ENCODE data around the gene KRT39. TPM values are rescaled to one million over a fixed set of nuclear protein-coding genes. Genes with fewer than 3 reads are reported as not detected.
"Not testable (repeated sequence)": the region's sequence is repeated elsewhere in the genome, so short reads cannot be mapped to it uniquely, and the experiment has no call there.

The KRT39 gene
- total RNA-seq, 1 donor from 2014 or later, result not detected

- ATAC-seq (no peak), DNase-seq (ENCODE audit: low spot score) (no peak)
These were observed 22.2 kb downstream of the KRT39 start for GRCh38 chr17:40944531-40944930.

GRCh38 chr17:40942553-40942952 lies 24.2 kb downstream of the KRT39 start:
- DNase-seq (ENCODE audit: low spot score) (no peak), ATAC-seq (no peak)

GRCh38 chr17:40940266-40940665 lies 26.5 kb downstream of the KRT39 start:
- DNase-seq (ENCODE audit: low spot score), result no peak
- no peak for ATAC-seq

- no peak for DNase-seq (ENCODE audit: low spot score)
- no peak for ATAC-seq
These were observed 27.8 kb downstream of the KRT39 start for GRCh38 chr17:40938981-40939380.

- no peak for DNase-seq (ENCODE audit: low spot score)
- ATAC-seq, result no peak
These were observed 29.3 kb downstream of the KRT39 start, which contains the start of gene KRT23 for GRCh38 chr17:40937384-40937819. TSS of gene KRT23 (minus strand) at chr17:40937646. CDS start at chr17:40936603, 1,043 bp downstream.

- no peak for ATAC-seq
These were observed 29.8 kb downstream of the KRT39 start for GRCh38 chr17:40936976-40937375.

DNA sequence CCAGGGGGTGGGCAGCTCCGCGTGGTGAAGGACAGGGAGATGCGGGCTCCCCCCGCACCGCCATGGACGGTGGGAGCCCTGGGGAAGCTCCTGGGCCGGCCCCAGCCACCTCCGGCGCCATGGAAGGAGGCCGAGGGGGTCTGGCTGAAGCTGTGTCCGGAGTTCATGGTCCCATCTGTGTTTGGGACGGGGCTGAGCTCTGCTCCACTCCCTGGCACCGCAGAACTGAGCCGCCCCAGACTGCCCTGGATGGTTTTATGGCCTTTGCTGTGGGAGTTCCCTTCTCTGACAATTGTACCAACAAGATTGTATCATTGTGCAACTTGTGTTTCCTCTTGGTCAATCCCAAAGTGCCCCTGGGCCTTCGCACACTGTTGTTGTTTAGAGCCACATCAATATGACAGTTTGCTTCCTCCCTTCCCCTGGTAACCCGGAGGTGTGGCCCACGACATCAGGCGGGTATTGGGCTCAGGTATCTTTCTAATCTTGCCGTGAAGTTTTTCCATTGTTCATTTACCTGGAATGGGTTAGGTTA lies 30.2 kb downstream of the KRT39 start:
- ATAC-seq, result no peak

More at GRCh38 chr17:40936976-40937375, 29.8 kb downstream of the KRT39 start:
- DNase-seq (ENCODE audit: low spot score), result no peak

GRCh38 chr17:40935624-40936023 lies 31.1 kb downstream of the KRT39 start:
- DNase-seq (ENCODE audit: low spot score), result no peak
- no peak for ATAC-seq

More for the DNA sequence above, 30.2 kb downstream of the KRT39 start:
- no peak for DNase-seq (ENCODE audit: low spot score)

DNA sequence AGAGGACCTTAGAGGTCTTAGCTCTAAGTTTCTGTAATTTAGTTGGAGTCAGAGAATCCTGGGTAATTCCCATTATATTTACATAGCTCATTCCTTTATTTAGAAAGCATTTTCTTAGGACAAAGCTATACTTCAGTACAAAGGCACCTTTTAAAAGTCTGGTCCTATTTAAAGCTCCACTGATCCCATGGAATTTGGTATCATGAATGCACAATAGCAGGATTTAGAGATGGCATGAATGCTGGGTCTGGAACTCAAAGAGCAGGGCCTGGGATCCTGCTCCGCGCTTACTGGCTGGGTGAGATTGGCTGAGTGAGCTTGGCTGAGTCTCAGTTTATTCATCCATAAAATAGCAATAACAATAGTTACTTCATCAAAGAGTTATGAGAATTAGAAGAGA lies 34.1 kb downstream of the KRT39 start:
- no peak for ATAC-seq
- no peak for DNase-seq (ENCODE audit: low spot score)

- no peak for DNase-seq (ENCODE audit: low spot score)
- ATAC-seq, result no peak
These were observed 35.4 kb downstream of the KRT39 start for GRCh38 chr17:40931311-40931710.

DNA sequence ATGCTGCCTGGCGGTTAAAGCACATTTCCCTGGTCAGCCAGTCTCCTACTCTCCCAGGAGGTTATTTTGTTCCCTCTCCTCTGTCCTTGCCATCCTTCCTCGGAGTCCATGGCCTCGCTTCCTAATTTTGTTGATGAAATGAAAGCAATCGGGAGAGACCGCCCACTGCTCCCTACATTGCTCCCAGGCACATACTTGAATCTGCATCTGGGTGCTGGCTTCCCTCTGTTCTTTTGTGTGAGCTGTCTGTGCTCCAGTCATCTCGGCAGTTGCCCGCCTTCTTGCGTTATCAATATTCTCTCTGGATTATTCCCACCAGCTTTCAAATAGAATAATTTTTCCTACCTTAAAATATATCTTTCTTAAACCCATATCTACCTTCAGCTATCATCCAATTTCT lies 40.4 kb downstream of the KRT39 start:
- ATAC-seq (no peak), DNase-seq (ENCODE audit: low spot score) (no peak)

- ATAC-seq (no peak), DNase-seq (ENCODE audit: low spot score) (no peak)
These were observed 44.5 kb downstream of the KRT39 start for GRCh38 chr17:40922239-40922638.

DNA sequence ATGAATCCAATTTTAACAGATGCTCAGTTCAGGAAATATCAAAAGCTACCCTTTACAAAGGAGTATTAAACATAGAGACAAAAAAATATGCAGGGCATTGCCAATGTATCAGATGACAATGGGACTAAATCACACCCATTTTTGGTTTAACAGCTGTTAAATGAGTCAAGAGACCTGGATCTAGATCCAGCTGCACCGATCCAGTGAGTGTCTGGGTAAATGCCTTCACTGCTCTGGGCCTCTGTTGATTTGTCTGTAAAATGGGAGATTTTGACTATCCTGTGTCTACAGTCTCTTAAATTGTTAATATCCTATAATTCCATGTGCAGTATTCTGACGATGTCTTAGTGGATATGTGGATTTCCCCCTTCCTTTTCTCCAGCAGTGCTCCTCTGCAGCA lies 45.7 kb downstream of the KRT39 start:
- ATAC-seq, result no peak
- DNase-seq (ENCODE audit: low spot score), result no peak

- ATAC-seq; DNase-seq (ENCODE audit: low spot score): not testable (repeated sequence)
These were observed 49.6 kb downstream of the KRT39 start for GRCh38 chr17:40917116-40917515.

- ATAC-seq, result no peak
These were observed 50.4 kb downstream of the KRT39 start for GRCh38 chr17:40916366-40916765.

DNA sequence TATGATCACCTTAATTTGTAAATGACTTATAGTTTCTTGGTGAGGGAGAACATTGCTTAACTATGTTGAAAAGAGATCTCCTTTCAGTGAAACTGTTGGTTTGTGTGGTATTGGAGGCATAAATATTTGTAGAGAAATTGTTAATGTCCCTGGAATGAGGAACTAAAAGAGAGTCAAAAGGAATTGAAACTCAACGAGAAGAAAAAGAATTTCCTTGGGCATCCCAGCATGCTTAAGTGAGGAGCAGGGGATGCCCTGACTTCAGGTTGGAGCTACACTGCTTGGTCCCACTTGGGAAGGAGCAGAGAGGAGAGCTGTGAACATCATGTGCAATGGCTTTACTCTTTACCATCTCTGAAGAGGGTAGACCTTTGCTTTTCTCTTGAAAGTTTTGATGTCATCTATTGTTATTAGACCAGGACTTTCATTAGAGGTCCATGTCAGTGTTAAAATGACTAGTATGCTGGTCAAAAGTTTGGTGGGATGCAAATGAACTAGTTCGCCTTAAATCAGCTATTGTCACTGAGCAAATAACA lies 51.0 kb downstream of the KRT39 start:
- DNase-seq (ENCODE audit: low spot score) (no peak), ATAC-seq (no peak)

More at GRCh38 chr17:40916366-40916765, 50.4 kb downstream of the KRT39 start:
- no peak for DNase-seq (ENCODE audit: low spot score)

DNA sequence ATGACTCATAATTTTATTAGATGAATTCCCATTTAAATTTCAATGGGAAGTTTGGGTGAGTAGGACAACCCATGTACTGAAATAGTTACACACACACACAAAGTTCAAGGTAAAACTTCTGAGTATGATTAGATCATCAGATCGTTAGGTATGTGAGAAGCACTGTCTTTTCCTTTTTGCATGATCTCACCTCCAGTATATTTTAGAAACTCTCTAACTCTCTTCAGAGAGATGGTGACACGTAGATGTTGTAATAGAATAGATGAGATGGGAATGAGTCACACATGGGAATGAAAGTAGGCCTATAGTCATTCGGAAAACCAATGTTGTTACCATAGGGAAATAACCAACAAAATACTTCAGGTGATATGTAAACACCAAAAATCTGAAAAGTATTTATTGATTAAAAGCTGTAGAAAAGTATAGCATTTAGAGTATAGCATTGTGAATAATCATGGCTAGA lies 51.5 kb downstream of the KRT39 start:
- DNase-seq (ENCODE audit: low spot score), result no peak
- ATAC-seq, result no peak

GRCh38 chr17:40914075-40914855 lies 52.5 kb downstream of the KRT39 start:
- DNase-seq (ENCODE audit: low spot score), result no peak
- no peak for ATAC-seq

GRCh38 chr17:40912486-40913210 lies 54.1 kb downstream of the KRT39 start:
- DNase-seq (ENCODE audit: low spot score), result no peak
- ATAC-seq, result no peak

GRCh38 chr17:40910441-40910841 lies 56.3 kb downstream of the KRT39 start:
- DNase-seq (ENCODE audit: low spot score) (no peak), ATAC-seq (no peak)

DNA sequence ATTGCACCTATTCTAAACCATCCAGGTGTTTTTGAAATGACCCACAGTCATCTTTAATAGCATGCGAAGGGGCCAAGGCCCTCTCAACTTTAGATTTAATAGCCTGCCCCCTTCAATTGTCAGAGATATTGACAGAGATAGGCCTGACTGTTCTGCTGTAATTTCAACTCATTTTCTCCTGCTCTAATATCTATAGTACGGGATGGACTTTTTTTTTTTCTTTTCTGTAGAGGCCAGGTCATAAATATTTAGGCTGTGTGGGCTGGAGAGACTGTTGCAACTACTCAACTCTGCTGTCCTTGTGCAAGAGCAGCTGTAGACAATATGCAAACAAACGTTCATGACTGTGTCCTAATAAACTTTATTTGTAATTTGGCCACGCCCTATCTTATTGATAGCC lies 57.0 kb downstream of the KRT39 start:
- ATAC-seq, result no peak
- no peak for DNase-seq (ENCODE audit: low spot score)
